GM19240 (cell line): Measurements from ENCODE around the gene TM4SF20.

Experiments used
- DNase-seq: peaks from one replicate; pipeline ENCODE4 v3.0.0; 2011; ENCODE audit warnings: low spot score; ENCODE audit not compliant: insufficient read length

Gene TM4SF20

DNA sequence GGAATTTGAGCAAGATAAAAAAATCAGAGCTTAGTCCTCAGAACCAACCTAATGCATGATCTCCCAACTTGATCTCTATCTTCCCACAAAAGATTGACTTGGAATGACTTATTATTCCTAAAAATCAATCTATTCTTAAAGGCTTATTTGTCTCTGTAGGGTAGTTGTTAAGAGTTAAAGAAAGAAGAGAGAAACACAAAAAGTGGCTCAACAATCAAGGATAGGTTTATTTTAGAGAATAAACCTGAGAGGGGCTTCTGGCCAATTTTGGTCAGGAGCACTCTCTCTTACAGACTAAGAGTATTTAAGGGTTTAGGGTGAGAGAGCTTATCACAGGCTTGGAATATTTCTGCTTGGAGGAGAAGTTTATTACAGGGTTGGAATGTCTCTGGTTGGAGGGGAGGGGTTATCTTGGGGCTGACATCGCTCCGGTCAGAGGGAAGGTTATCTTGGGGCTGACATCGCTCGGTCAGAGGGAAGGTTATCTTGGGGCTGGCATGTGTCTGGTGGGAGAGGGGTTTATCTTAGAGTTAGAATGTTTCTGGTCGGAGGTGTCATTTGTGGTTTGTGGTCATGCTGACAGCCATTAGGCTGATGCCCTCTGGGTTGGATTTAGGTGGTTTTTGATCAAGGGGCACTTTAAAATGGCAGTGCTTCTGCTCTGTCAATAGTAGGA lies 56.4 kb downstream of the TM4SF20 start:
- DNase-seq = no peak

DNA sequence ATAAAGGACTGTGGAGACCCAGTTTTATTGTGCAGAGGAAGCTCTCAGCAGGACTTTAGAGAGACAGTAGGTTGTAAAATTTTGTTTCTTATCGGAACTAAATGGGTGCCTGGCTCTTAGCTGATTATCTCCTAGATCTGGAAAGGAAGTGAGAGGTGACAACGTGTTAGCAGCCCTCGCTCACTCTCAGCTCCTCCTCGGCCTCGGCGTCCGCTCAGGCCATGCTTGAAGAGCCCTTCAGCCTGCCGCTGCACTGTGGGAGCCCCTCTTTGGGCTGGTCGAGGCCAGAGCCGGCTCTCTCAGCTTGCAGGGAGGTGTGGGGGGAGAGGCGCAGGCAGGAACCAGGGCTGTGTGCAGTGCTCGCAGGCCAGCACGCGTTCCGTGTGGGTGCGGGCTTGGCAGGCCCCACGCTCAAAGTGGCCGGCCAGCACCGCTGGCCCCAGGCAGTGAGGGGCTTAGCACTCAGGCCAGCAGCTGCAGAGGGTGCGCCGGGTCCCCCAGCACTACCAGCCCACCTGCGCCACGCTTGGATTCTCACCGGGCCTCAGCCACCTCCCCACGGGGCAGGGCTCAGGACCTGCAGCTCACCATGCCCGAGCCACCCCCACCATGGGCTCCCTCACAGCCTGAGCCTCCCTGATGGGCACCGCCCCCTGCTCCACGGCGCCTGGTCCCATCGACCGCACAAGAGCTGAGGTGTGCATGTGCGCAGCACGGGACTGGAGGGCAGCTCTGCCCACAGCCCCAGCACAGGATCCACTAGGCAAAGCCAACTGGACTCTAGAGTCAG lies 58.6 kb downstream of the TM4SF20 start:
- DNase-seq = no peak

DNA sequence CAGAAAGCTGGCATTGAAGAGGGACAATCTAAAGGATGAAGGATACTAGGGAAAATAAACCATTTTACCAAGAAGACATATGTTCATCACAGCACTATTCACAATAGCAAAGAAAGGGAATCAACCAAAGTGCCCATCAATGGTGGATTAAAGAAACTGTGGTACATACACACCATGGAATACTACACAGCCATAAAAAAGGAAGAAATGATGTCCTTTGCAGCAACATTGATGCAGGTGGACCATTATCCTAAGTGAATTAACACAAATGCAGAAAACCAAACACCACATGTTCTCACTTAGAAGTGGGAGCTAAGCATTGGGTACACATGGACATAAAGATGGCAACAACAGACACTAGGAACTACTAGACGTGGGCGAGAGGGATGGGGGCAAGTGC lies 61.3 kb downstream of the TM4SF20 start:
- no peak for DNase-seq

DNA sequence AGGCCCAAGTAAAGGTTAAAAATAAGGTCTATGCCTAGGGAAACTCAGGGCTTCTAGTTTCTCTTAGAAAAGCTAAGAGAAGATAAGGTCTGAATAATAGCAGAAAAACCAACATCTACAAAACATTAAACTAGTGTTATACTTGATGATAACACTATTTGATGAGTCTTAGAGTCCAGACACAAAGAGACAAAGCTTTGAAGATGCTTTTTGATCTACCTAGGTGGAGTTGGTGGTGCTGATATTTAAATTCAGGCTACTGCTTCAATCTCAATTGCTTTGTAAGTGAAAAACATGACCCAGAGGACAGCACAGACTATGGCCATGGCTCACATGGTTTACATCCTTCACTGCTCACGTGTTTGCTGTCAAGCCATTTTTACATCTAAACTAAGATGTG lies 65.8 kb downstream of the TM4SF20 start:
- DNase-seq = no peak

DNA sequence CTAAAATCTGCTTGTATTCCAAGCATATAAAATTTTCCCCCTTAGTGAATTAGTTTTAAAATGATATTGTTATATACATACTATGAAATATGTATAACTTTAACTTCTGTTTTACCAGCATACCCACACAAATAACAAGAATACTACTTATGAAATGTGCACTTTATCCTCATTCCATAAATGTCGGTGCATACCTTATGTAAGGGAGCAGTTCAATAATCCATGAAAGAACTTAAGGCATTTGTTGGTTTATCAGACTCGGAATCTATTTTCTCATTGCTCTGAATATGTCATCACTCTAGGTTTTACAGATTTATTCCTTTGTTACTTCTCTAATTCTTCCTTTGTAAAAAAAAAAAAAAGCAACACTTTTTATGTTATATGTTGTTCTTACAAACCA lies 66.5 kb downstream of the TM4SF20 start:
- DNase-seq = no peak
